GM18508 (cell line): Measurements from ENCODE around the gene SULT1A2.
"Not testable (repeated sequence)": the region's sequence is repeated elsewhere in the genome, so short reads cannot be mapped to it uniquely, and the experiment has no call there.

Experiments used
- ATAC-seq: cut with Tn5 transposase; IDR thresholded peaks from one replicate; pipeline ENCODE4 v1.9.1; 2021; ENCODE audit warnings: moderate number of reproducible peaks; ENCODE audit not compliant: insufficient read depth, unreplicated experiment

SULT1A2 gene

DNA sequence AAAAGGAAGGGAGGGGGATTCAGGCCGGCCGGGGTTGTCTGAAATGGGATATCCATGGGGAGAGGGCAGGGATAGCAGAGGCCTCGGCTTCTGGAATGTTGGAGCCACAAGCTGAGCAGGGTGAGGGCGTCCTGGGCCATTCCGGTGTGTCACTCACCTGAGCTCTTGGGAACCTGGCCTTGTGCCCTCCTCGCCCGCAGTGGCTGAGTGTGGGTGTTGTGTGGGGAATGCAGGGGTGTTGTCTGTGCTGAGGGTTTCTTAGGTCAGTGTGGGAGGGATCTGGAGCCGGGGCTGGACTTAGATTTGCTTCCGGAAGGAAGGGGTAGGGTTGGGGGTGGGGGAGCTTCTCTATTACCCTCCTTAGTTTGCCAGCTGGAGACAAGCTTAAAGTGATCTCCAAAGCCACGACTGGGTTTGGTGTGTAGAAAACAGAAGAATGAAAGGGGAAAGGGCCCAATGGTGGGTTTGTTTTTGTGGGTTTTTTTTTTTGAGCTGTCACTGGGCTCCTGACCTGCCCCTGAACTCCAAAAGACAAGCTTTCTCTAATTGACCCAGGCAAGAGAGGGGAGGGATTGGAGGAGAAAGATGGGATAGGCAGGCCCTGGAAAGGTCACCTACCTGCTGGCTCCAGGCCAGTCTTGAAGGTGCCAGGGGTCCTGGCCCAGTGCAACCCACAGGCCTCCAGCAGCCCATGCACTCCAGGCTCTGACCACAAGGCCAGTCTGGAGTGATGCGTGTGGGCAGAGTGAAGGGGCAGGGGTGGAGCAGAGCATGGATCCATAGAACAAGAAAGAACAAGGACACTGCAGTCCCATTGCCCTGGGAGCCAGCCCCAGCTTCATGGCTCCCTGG lies at the start of gene SULT1A2:
SULT1A2 (minus strand) TSS at position 211 of the 852 bp plus-strand sequence. CDS start 1,120 bp downstream, outside the sequence.
- no peak for ATAC-seq

DNA sequence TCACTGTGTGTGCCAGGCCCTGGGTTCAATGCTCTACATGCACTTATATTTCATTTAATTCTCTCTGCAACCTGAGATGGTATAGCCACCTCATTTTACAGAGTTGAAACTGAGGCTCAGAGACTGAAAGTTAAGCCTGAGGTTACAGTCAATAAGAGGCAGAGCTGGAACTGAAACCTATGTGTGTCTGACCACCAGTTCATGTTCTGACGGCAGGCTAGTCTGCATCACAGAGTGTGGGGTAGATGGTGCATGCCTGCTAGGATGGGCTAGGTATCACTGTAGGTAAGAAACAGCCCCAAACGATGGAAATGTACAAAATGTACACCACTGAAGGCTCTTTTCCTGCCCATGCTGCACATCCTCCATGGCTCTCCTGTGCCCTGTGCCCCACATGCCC lies 43.1 kb upstream of the SULT1A2 start:
- not testable (repeated sequence) for ATAC-seq

DNA sequence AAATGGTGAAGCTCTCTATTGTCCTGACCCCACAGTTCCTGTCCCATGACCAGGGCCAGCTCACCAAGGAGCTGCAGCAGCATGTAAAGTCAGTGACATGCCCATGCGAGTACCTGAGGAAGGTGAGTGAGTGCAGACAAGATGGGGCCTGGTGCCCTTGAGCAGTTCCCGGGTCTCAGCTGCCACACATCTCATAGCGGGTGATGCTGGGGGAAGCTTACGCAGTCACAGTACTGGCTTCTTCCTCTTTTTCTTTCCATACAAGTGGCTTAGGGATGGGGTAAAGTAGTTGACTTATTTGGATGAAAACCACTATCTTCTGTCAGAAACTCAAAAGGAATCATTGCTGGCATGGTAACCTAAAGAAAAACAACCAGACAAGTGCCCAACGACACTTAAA lies 41.5 kb upstream of the SULT1A2 start:
- ATAC-seq: not testable (repeated sequence)

DNA sequence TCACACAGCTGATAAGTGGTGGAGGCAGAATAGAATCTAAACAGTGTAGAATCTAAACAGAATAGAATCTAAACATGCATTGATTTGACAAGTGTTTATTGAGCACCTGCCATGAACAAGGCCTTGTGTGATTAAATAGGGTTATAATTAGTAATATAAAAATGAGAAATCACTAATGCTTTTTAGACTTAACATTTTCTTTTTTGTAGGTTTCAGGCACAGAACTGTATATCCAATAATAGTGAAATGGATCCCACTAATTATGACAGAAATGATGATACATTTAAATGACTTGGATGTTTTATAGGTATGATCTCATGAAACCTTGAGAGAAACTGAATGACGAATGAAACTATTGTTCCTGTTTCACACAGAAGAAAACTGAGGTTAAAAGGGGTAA lies 40.9 kb upstream of the SULT1A2 start, which contains the start of gene NPIPB8:
NPIPB8 (plus strand) TSS at position 301 of the 400 bp plus-strand sequence. CDS start 296 bp downstream, outside the sequence.
- not testable (repeated sequence) for ATAC-seq

DNA sequence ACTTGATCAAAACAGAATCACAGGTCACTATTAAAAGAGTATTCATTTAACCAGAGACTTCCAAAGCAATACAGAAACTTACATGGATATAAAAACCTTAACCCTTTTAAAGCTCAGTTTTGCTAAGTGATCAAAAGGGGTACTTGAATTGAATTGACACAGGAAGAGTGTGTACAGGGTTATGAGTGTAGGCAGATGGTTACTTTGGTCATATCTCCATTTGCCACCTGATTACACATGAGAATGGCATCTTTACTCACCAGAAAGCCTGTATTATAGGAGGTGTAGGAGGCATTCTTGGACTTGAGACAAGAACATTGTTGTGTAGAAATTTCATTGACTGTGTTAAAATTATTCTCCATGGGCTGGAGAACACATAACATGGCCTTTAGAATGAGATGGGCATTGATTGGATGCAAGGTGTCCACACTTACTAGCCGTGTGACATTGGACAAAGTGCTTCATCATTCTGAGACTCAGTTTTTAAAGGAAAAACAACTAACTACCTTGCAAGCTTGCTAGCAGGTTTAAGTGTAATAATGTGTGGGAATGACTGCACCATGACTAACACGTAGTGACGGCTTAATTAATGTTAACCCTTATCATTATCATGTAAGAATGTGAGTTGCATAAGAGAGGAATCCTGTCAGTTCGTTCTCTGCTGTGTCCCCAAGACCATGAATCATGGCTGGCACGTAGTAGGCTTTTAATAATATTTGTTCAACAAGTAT lies 39.4 kb upstream of the SULT1A2 start:
- not testable (repeated sequence) for ATAC-seq

DNA sequence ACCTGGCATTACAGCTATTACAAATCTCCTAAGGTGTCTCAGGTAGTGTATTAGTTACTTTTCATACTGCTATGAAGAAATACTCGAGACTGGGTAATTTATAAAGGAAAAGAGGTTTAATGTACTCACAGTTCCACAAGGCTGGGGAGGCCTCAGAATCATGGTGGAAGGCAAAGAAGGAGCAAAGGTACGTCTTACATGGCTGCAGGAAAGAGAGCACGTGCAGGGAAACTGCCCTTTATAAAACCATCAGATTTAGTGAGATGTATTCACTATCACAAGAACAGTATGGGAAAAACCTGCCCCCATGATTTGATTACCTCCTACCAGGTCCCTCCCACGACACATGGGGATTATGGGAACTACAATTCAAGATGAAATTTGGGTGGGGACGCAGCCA lies 34.1 kb upstream of the SULT1A2 start:
- not testable (repeated sequence) for ATAC-seq

DNA sequence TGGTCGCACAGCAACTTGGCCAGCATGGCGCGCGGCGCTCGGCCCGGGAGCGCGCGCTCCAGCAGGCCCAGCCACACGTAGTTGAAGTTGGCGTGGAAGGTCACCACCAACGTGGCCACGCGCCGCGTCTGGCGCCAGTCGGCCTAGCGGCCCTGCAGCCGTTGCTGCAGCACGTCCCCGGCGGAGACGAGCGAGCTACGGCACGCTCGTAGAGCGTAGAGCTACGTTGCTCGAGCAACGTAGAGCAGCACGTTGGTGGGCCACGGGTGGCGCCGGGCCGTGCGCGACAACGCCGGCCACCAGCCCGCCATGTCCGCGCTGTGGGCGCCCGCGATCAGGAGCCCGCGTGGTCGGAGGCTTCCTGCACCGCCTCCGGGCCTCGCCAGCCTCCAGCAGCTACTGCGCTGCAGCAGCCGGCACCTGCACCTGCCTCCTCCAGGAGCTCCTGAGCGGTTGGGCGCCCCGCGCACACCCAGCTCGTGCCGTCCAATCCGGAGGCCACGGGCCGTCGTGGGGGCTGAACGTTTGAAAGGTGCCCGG lies 26.4 kb upstream of the SULT1A2 start:
- no peak for ATAC-seq

DNA sequence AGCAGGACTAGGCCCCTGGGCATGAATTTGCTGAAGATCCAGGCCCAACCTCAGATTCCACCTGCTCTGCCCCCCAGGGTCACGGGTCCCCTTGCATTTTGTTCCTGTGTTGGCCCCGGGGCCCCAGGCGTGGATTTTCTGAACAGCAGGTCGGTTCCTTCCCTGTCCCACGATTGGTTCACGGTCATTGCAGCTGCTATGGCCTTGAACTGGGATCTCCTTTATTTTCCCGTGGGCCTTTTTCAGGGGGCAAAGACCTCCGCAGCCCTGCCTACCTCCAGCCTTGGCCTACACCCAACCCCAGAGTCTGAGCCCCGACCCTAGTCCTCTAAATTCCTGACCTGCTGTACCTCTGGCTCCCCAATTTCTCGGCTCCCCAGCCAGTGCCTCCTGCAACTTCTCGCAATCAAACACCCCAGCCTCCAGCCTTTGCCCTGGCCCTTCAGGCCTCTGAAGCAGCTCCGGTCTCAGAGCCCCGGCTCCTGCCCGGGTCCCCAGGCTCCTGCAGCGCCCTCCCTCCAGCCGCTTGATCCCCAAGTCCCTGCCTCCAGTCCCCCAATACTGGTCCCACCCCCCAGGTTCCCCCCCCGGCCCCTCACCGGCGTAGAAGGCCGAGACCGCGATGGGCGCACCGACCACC lies 25.8 kb upstream of the SULT1A2 start:
- ATAC-seq: not testable (repeated sequence)

DNA sequence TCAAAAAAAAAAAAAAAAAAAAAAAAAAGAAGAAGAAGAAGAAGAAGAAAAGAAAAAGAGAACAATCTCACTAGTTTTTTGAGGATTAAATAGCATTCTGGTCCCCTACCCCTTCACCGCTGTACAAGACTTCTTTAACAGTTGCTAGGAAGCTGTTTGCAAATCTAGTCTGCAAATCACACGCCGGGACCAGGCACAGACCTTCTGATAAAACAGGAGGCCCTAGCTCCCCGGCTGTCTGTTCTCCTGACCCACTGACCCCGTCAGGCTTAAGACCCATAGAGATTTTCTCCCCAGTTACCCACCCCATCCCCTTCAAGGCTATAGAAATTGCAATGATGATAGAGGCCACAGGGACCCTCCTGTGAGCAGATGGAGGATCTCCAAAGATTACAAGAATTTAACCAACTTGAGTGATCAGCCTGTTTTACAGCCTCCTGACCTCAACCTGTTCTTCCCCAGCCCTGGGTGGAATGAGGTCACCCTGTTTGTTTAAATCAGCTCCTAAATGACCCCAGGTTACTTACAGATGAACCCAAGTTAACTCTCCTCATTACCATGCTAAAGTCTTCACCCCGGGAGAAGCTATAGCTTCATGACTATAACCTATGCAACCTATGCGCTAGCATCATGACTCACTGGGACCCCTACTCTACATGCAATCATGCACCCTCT lies 24.8 kb upstream of the SULT1A2 start:
- ATAC-seq: no peak

DNA sequence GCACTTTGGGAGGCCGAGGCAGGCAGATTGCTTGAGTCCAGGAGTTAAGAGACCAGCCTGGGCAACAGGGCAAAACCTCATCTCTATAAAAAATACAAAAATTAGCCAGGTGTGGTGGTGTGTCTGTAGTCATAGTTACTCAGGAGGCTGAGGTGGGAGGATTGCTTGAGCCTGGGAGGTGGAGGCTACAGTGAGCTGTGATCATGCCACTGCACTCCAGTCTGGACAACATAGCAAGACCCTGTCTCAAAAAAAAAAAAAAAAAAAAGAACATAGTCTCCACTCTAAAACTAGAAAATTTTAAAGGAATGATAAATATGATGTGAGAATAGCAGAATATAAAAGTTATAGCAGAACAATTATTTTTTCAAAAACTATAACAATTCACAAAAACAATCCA lies 23.5 kb upstream of the SULT1A2 start:
- ATAC-seq: not testable (repeated sequence)

DNA sequence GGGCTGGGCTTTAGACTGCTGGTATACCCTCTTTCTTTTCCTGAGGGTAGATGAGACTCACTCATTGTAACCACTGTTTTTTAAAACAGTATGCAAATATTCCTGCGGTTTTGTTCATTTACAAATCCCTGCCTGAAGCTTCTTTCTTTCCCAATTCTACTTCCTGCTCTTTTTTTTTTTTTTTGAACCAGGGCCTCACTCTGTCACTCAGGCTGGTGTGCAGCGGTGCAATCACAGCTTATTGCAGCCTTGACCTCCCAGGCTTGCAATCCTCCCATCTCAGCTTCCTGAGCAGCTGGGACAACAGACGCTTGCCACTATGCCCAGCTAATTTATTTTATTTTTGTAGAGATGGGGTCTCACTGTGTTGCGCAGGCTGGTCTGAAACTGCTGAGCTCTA lies 21.0 kb upstream of the SULT1A2 start:
- ATAC-seq: no peak

DNA sequence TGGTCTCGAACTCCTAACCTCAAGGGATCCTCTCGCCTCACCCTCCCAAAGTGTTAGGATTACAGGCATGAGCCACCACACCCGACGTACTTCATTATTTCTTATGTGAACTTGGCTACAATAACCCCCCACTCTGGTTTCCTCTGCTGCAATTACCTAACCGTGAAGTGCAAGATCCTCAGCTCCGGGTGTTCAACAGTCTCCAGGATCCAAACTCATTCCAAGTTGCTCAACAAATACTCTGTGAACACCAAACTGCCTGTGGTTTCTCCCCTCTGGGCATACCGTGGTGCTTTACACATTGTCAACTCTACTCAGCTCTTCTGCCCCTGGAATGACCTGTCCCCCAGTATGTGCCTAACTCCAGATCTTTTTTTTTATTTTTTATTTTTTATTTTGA lies 19.8 kb upstream of the SULT1A2 start:
- ATAC-seq: no peak

DNA sequence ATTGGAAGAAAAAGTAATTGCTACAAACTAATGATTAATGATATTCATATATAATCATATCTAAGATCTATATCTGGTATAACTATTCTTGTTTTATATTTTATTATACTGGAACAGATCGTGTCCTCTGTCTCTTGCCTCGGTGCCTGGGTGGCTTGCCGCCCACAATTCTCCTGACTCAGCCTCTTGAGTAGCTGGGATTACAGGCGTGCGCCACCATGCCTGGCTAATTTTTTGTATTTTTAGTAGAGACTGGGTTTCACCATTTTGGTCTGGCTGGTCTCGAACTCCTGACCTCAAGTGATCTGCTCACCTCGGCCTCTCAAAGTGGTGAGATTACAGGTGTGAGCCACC lies 19.4 kb upstream of the SULT1A2 start:
- ATAC-seq: not testable (repeated sequence)

DNA sequence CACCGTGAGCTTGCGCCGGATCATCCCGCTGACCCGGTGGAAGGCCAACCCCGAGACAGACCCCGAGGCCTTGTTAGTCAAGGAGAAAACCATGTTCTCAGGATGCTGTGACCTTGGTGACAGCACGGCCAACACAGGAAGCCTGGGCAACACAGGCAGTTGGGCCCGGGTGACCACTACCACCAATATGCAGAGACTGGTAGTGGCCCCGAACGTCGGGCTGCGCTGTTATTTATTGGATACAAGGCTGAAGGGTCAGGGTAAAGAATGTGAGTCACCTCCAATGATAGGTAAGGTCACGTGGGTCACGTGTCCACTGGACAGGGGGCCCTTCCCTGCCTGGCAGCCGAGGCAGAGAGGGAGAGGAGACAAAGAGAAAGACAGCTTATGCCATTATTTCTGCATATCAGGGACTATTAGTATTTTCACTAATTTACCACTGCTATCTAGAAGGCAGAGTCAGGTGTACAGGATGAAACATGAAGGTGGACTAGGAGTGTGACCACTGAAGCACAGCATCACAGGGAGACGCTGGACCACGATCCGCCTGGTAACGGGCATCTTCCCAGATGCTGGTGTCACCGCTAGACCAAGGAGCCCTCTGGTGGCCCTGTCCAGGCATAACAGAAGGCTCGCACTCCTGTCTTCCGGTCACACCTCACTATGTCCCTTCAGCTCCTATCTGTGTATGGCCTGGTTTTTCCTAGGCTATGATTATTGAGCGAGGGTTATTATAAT lies 18.8 kb upstream of the SULT1A2 start:
- not testable (repeated sequence) for ATAC-seq

DNA sequence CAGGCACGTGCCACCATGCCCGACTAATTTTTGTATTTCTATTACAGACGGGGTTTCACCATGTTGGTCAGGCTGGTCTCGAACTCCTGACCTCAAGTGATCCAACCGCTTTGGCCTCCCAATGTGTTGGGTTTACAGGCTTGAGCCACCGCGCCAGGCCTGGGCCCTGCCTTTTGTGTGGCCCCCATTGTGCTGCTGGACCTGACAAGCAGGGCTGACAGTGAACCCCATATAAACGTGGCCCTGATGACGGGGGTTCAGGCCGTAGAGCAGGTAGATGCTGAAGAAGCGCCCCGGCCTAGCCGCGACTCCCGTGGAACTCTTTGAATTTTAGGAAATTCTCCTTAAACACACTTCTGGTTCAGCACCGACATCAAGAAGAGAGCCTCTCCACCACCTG lies 17.7 kb upstream of the SULT1A2 start:
- not testable (repeated sequence) for ATAC-seq

DNA sequence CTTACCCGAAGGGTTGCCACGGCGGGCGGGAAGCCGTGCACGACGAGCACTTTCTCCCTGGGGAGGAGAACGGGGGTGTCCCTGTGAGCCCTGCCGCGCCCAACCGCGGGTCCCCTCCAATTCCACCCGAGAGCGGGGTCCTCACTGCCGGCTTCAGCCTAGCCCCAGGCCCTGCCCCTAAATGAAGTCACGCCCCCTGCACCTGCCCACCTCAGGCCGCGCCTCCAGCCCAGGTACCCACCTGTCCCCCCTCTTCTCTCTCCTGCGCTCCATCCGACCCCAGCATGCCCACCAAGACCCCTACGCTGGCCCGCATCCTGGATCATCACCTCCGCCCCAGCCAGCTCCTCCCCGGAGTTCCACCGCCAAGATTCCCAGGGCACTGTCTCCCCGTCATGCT lies 17.1 kb upstream of the SULT1A2 start:
- not testable (repeated sequence) for ATAC-seq

DNA sequence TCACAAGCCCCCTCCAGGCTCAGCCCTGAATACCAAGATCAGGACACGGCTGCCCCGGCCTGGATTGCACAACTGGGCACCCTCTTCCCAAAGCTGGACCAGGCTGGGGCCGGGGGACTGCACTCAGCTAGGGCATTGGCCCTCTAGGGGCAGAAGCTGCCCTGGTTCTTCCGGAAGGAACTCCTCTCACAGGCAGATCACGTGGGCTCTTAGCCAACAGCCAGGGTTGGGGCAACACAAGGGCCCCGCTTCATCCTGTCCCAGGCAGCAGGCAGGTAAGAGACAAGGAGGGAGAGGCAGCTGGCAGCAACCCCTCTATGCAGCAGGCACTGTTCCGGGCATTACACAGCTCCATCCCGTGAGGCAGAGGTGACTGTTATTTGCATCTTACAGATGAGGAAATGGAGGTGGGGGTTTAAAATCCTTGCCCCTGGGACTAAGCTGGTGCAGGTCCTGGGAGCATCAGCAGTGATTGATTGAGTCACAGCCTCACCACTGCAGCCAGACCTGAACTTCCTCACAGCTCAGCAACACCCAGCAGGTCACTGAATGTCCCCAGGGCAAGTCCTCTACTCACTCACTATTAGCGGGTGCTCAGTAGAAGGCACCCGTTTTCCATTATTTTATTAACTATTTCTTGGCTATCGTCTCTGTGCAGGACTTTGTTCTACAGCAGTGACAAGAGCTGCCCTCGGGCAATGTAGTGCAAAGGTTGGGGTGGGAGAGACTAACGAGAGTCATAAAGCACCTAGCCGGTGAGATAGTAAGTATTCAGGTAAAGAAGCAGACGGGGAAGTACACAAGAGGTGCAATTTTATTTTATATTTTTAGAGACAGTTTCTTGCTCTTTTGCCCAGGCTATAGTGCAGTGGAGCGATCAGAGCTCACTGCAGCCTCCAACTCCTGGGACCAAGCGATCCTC lies 15.8 kb upstream of the SULT1A2 start:
- not testable (repeated sequence) for ATAC-seq

DNA sequence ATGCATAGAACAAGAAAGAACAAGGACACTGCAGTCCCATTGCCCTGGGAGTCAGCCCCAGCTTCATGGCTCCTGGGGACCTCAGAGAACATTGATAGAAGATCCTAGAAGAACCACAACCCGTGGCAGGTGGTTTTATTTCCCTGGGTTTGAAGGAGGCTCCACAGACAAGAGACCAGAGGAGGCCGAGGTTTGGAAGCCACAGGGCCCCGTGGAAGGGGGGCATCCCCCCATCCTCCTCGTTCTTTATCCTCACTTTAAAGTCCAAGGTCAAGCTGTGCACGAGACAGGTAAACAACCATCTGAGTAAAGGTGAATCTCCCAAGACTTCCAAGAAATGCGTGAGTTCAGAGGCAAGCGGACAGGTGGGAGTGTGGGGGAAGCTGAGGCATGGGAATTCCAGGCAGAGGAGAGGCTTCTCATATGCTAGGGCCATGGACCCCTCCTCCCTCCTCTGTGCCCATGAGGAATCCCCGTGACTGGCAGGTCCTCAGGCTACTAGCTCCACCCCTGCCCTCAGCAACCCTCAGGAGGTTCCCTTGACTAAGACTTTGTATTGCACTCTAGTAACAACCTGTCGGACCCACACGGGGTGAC lies 13.8 kb upstream of the SULT1A2 start:
- ATAC-seq: no peak
